Tibial artery (tissue), 4 donors: ENCODE results near the gene RSPRY1.

Experiments
- DNase-seq, 2 donors: peaks; one replicate each; pipeline ENCODE4 v3.0.0-alpha.2; 2019
- H3K27ac ChIP-seq, 2 donors: fragments of 200-600 bp; sonication (generic) in 1 of 2; 1 replicate in 1 of 2; 2 replicates in 1 of 2; pipeline ENCODE4 v1.5.1; 2018 to 2019; ENCODE audit warnings: mild to moderate bottlenecking in 1 of 2
- H3K27me3 ChIP-seq, 2 donors: fragments of 200-600 bp; sonication (generic) in 1 of 2; one replicate each; pipeline versions ENCODE4 v1.5.1 to v1.6.0; 2016 to 2019
- H3K36me3 ChIP-seq, 3 donors: fragments of 200-600 bp; sonication (generic) in 2 of 3; one replicate each; pipeline ENCODE4 v1.5.1; 2016 to 2019; ENCODE audit warnings: mild to moderate bottlenecking in 2 of 3
- H3K4me1 ChIP-seq, 4 donors: fragments of 200-600 bp; sonication (generic) in 2 of 4; 1 replicate in 3 of 4; 2 replicates in 1 of 4; pipeline ENCODE4 v1.5.1; 2016 to 2019
- H3K4me3 ChIP-seq, 2 donors: fragments of 200-600 bp; sonication (generic) in 1 of 2; 1 replicate in 1 of 2; 2 replicates in 1 of 2; pipeline ENCODE4 v1.5.1; 2018 to 2019; ENCODE audit warnings: mild to moderate bottlenecking in 2 of 2
- H3K9me3 ChIP-seq, 3 donors: fragments of 200-600 bp; sonication (generic) in 1 of 3; one replicate each; pipeline ENCODE4 v1.5.1; 2016 to 2019
- intact Hi-C: fragments of 100-400 bp; cut with DNase I; formaldehyde crosslinking; loops from one replicate; pipeline ENCODE4 v1.15.0; 2023; ENCODE audit warnings: low total_unique reads
- TF ChIP-seq, protein P1 (sequence below), 2 experiments: fragments of 200-600 bp in 1 of 2; fragments of 450-650 bp in 1 of 2; IDR thresholded peaks; one replicate each; pipeline ENCODE4 v1.5.1; 2017 to 2019; ENCODE audit warnings: antibody characterized with exemption in 2 of 2, mild to moderate bottlenecking in 1 of 2, moderate library complexity in 1 of 2

The RSPRY1 gene

DNA sequence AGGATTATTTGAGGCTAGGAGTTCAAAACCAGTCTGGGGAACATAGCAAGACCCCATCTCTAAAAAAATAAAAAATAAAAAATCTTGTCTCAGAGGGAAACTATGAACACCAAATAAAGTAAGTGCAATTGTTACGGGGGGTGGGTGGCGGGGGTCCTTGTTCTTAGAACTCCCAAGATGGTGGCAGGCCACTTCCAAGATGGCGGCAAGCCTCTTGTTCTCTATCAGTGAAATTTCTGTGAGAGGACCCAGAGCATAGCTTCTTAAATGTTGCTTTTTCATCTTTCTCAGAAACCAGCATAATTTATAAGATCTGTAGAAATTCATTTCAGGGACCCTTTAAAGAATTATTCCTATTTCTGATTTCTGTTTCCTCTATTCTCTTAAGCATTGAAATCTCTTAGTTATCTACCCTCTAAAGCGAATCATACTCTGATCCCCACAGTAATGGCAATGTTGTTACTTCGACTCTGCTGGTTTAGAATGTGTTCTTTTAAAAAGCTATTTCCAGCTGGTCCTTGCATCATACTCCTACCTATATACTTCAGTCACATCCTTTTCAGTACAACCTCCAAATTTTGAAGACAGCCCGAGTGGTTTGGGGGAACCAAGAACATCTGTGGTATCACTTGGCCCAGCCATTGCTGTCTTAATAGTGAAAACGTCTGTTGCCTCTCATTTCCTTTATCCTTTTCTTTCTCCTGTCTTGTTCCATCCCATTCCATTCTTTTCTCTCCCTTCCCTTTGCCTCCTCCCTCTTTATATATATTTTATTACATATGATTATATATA, 16.2 kb downstream of the RSPRY1 start:
- Histone ChIP-seq H3K36me3 (peaks cover 22 to 29% (median 27%) of the 10 kb centered on the region in 3 donors), H3K4me1 (no peaks in the 10 kb centered on the region), H3K27ac (no peak overlapping the region), H3K9me3 (no peaks in the 10 kb centered on the region), H3K27me3 (no peaks in the 10 kb centered on the region), H3K4me3 (no peak overlapping the region)
- DNase-seq, result no peak
- TF ChIP-seq, protein P1, sequence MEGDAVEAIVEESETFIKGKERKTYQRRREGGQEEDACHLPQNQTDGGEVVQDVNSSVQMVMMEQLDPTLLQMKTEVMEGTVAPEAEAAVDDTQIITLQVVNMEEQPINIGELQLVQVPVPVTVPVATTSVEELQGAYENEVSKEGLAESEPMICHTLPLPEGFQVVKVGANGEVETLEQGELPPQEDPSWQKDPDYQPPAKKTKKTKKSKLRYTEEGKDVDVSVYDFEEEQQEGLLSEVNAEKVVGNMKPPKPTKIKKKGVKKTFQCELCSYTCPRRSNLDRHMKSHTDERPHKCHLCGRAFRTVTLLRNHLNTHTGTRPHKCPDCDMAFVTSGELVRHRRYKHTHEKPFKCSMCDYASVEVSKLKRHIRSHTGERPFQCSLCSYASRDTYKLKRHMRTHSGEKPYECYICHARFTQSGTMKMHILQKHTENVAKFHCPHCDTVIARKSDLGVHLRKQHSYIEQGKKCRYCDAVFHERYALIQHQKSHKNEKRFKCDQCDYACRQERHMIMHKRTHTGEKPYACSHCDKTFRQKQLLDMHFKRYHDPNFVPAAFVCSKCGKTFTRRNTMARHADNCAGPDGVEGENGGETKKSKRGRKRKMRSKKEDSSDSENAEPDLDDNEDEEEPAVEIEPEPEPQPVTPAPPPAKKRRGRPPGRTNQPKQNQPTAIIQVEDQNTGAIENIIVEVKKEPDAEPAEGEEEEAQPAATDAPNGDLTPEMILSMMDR (IDR thresholded peaks at IDR 0.05), result no peak
- intact Hi-C loops, result no loop called here

DNA sequence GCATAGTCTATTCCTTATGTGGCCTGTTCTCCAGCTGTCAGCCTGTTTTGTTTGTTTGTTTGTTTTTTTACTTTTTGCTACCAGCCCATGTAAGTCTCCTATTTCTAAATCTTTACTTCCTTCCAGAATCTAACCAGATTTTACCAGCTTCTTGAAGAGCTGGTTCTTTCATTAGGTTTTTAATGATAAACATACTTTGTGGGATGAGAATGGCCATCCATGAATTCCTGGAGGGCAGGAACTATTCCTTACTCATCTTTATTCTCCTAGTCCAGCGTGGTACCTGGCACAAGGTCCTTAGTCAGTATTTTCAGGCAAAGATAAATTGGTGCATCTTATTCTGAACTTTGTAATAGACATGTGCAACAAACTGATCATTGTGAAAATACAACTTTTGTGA, 17.3 kb downstream of the RSPRY1 start:
- intact Hi-C loops, result no loop called here
- no peaks in the 10 kb centered on the region for H3K27me3 ChIP-seq
- no peak overlapping the region for H3K27ac ChIP-seq
- TF ChIP-seq, protein P1 (IDR thresholded peaks at IDR 0.05), result no peak
- no peak for DNase-seq
- no peaks in the 10 kb centered on the region for H3K9me3 ChIP-seq
- no peaks in the 10 kb centered on the region for H3K4me1 ChIP-seq
- H3K4me3 ChIP-seq, result no peak overlapping the region
- H3K36me3 ChIP-seq, result peaks cover 23 to 37% (median 35%) of the 10 kb centered on the region in 3 donors

DNA sequence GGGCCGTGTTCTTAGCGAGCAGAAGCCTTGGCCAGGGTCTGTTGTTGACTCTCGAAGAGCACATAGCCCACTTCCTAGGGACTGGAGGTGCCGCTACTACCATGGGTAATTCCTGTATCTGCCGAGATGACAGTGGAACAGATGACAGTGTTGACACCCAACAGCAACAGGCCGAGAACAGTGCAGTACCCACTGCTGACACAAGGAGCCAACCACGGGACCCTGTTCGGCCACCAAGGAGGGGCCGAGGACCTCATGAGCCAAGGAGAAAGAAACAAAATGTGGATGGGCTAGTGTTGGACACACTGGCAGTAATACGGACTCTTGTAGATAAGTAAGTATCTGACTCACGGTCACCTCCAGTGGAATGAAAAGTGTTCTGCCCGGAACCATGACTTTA, 18.5 kb downstream of the RSPRY1 start:
- H3K9me3 ChIP-seq, result no peaks in the 10 kb centered on the region
- H3K4me3 ChIP-seq, result no peak overlapping the region
- intact Hi-C loops, result no loop called here
- H3K27me3 ChIP-seq, result no peaks in the 10 kb centered on the region
- DNase-seq, result no peak
- TF ChIP-seq, protein P1 (IDR thresholded peaks at IDR 0.05), result no peak
- no peaks in the 10 kb centered on the region for H3K4me1 ChIP-seq
- peaks cover 35 to 49% (median 47%) of the 10 kb centered on the region in 3 donors for H3K36me3 ChIP-seq
- no peak overlapping the region for H3K27ac ChIP-seq

DNA sequence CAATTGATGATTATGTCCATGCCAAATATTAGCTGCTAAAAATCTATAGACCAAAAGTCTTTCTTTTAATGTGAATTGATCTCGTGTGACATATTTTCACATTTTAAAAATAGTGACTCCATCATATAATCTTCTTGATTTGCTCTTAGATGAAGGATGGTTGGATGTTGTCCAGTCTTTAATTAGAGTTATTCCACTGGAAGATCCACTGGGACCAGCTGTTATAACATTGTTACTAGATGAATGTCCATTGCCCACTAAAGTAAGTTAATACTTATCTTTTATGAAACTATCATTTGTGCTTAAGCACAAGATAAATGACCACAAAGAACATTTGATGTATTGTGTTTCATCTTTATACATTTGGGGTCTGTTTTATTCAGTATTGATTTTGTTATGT, 22.8 kb downstream of the RSPRY1 start:
- intact Hi-C loops, result no loop called here
- Histone ChIP-seq H3K9me3 (no peaks in the 10 kb centered on the region), H3K36me3 (peaks cover 68 to 88% (median 84%) of the 10 kb centered on the region in 3 donors), H3K4me3 (no peak overlapping the region), H3K27me3 (no peaks in the 10 kb centered on the region), H3K4me1 (no peaks in the 10 kb centered on the region), H3K27ac (no peak overlapping the region)
- TF ChIP-seq, protein P1 (IDR thresholded peaks at IDR 0.05), result no peak
- no peak for DNase-seq

DNA sequence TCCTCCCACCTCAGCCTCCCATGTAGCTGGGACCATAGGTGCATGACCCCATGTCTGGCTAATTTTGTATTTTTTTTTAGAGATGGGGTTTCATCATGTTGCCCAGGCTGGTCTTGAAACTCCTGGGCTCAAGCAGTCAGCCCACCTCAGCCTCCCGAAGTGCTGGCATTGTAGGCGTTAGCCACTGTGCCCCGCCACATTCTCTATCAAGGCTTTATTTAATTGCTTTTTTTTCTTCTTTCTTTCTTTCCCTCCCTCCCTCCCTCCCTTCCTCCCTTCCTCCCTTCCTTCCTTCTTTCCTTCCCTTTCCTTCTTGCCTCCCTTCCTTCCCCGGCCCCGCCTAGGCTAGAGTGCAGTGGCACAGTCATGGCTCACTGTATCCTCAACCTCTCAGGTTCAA, 23.7 kb downstream of the RSPRY1 start:
- Histone ChIP-seq H3K9me3 (no peaks in the 10 kb centered on the region), H3K27me3 (no peaks in the 10 kb centered on the region), H3K36me3 (peaks cover 73 to 93% (median 89%) of the 10 kb centered on the region in 3 donors), H3K27ac (no peak overlapping the region), H3K4me1 (no peaks in the 10 kb centered on the region), H3K4me3 (no peak overlapping the region)
- TF ChIP-seq, protein P1 (IDR thresholded peaks at IDR 0.05), result no peak
- DNase-seq, result no peak
- intact Hi-C loops, result no loop called here
